ENCODE measurements around the gene SLC35A2. TPM values are rescaled to one million over a fixed set of nuclear protein-coding genes. Genes with fewer than 3 reads are reported as not detected.

SLC35A2 gene
- total RNA-seq, 4 donors from 2014 or later = 17.1 to 32.3 (median 24.3) TPM

DNA sequence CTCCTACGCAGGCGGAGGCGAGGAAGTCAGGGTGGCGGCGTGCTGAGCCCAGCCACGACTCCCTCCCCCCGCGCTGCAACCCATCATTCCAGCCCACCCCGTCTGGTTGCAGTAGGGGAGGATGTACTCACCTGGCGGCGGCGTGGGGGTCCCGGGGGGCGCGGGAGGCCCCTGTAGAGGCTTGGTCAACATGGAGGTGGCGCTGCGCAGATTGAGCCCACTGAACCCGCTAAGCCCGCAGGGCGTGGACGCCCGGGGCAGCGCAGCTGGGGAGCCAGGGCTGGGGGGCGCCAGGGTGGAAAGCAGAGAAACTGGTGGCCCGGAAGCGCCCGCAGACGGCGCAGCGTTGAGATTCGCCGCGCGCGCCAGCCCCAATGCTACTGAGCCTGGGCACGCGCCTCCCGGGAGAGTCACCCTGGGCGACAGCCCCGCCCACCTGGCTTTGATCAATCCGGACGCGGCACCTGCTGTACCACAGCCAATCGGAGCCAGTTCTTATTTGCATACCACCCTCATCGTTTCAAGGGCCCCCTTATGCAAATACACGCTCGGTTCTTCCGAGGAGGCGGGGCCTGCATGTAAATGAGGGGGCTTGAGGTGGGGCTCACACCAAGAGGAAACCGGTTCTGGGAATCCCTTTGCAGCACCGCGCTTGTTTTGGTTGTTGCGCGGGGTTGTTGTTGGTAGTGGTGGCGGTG is 7.3 kb upstream of the SLC35A2 start, which contains the start of gene PIM2:
Gene PIM2, minus strand, starts transcription at position 382 of the 698 bp plus-strand sequence. Its CDS starts 190 bp downstream, at position 192.
- peak within 1 kb of the TSS; percentile 66 for H3K4me3 ChIP-seq
- peak; percentile 92 to 93 for DNase-seq (ENCODE audit: low spot score in 2 of 2)
- H3K27me3 ChIP-seq = no peaks in the 10 kb centered on the region
- peaks cover 19% of the 10 kb centered on the region for H3K36me3 ChIP-seq
- no peaks in the 10 kb centered on the region for H3K9me3 ChIP-seq
- TF ChIP-seq POLR2A (IDR thresholded peaks at IDR 0.05) (peak; percentile 81 to 89), POLR2AphosphoS5 (IDR thresholded peaks at IDR 0.05) (peak in 2 of 3 donors; percentile 31 to 38), EP300 (IDR thresholded peaks at IDR 0.05) (no peak)
- WGBS = 44% methylated on average over 6 of the region's 55 CpGs
- H3K4me1 ChIP-seq = peaks cover 28% of the 10 kb centered on the region
- peak within 1 kb of the TSS; percentile 81 for H3K27ac ChIP-seq

DNA sequence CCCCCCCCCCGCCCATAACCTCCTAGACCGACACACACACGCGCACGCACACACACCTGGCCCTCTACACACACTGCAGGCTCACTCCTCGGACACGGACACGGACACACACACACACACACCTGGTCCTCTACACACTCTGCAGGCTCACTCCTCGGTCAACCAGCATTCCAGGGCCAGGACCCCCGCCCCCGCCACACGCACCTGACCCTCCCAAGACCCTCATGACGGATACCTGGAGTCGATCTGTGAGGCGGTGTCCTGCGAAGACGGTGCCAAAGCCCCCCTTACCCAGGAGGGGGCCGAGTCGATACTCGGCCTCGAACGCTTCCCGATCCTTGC is 6.8 kb upstream of the SLC35A2 start:
- peaks cover 28% of the 10 kb centered on the region for H3K4me1 ChIP-seq
- 30% methylated on average over 9 of the region's 23 CpGs for WGBS
- peak overlapping the region; percentile 66 for H3K4me3 ChIP-seq
- H3K27ac ChIP-seq = peak overlapping the region; percentile 81
- no peaks in the 10 kb centered on the region for H3K9me3 ChIP-seq
- DNase-seq (ENCODE audit: low spot score in 2 of 2) = no peak
- no peaks in the 10 kb centered on the region for H3K27me3 ChIP-seq
- H3K36me3 ChIP-seq = peaks cover 14% of the 10 kb centered on the region
- TF ChIP-seq POLR2AphosphoS5 (IDR thresholded peaks at IDR 0.05) (no peak), CTCF (IDR thresholded peaks at IDR 0.05) (no peak), POLR2A (IDR thresholded peaks at IDR 0.05) (no peak), EP300 (IDR thresholded peaks at IDR 0.05) (no peak)

DNA sequence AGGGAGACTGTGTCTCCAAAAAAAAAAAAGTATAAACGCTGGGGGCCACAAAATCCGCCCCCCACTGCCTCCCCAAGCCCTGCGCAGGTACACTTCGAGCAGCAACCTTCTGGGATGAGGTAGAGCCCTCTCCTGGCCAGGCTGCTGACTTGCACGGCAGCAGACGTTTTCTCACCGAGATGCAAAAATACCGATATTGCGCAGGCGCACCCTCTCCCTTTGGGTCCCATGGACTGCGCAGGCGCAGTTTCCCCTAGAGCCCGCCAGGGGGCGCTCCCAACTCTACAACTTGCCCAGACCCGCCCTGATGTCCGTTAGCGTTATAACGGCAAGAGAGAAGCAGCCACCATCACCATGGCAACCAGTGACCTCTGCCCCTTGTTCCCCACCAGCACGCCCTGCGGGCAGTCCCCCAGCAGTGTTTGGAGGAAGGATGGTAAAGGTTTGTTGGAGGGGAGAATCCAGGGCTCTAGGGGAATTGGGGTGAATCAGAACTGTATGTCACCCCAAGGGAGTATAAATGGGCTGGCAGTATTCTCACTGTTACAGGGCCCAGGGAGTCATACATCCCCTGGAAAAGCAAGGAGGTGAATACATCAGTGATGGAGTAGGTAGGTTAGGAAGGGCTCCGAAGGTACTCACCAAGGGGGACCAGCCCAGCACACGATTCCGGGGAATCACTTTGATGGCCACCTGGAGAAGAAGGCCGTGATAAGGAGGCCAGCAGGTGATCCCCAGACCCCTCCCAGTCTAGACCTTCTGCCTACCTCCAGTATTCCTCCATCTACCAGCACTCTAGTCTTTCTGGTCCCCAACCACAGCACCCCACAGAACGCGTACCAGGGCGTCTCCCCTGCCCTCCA is 5.9 kb upstream of the SLC35A2 start:
- H3K27ac ChIP-seq = peak overlapping the region; percentile 81
- peak overlapping the region; percentile 66 for H3K4me3 ChIP-seq
- peak; percentile 91 to 93 for DNase-seq (ENCODE audit: low spot score in 2 of 2)
- H3K36me3 ChIP-seq = peaks cover 5% of the 10 kb centered on the region
- 60% methylated on average over 11 of the region's 27 CpGs for WGBS
- peaks cover 33% of the 10 kb centered on the region for H3K4me1 ChIP-seq
- TF ChIP-seq EP300 (IDR thresholded peaks at IDR 0.05) = no peak
- peak; percentile 91 to 94 for TF ChIP-seq CTCF (IDR thresholded peaks at IDR 0.05)
- no peaks in the 10 kb centered on the region for H3K9me3 ChIP-seq
- no peaks in the 10 kb centered on the region for H3K27me3 ChIP-seq

GRCh38 chrX:48914593-48915493 is 3.4 kb upstream of the SLC35A2 start:
- 94% methylated on average over 13 of the region's 13 CpGs for whole genome bisulfite sequencing
- no peak overlapping the region for H3K4me3 ChIP-seq

More at GRCh38 chrX:48914593-48915493, 3.4 kb upstream of the SLC35A2 start:
- H3K4me1 ChIP-seq = peaks cover 42% of the 10 kb centered on the region
- H3K36me3 ChIP-seq = peaks cover 3% of the 10 kb centered on the region
- no peak for DNase-seq (ENCODE audit: low spot score in 2 of 2)
- H3K9me3 ChIP-seq = no peaks in the 10 kb centered on the region
- no peaks in the 10 kb centered on the region for H3K27me3 ChIP-seq
- TF ChIP-seq POLR2AphosphoS5 (IDR thresholded peaks at IDR 0.05) (no peak), EP300 (IDR thresholded peaks at IDR 0.05) (no peak), POLR2A (IDR thresholded peaks at IDR 0.05) (no peak), CTCF (IDR thresholded peaks at IDR 0.05) (no peak)
- H3K27ac ChIP-seq = no peak overlapping the region
